GM19035 (cell line): Measurements from ENCODE around the gene HAUS8.
"Not testable (repeated sequence)": the region's sequence is repeated elsewhere in the genome, so short reads cannot be mapped to it uniquely, and the experiment has no call there.

Source experiments
- ATAC-seq: cut with Tn5 transposase; IDR thresholded peaks from one replicate; pipeline ENCODE4 v1.9.1; 2021; ENCODE audit not compliant: unreplicated experiment

Gene HAUS8

GRCh38 chr19:17101686-17102628, 26.7 kb upstream of the HAUS8 start:
- no peak for ATAC-seq

- ATAC-seq: no peak
Measured at GRCh38 chr19:17098326-17098725, 23.1 kb upstream of the HAUS8 start.

- no peak for ATAC-seq
Measured at GRCh38 chr19:17097593-17098126, 22.4 kb upstream of the HAUS8 start.

GRCh38 chr19:17095141-17095919, 20.1 kb upstream of the HAUS8 start:
- no peak for ATAC-seq

GRCh38 chr19:17094694-17095093, 19.4 kb upstream of the HAUS8 start:
- not testable (repeated sequence) for ATAC-seq

- no peak for ATAC-seq
Measured at GRCh38 chr19:17092696-17093095, 17.4 kb upstream of the HAUS8 start.

GRCh38 chr19:17091758-17092333, 16.6 kb upstream of the HAUS8 start:
- no peak for ATAC-seq

- ATAC-seq: no peak
Measured at GRCh38 chr19:17090583-17090982, 15.3 kb upstream of the HAUS8 start.

GRCh38 chr19:17088552-17088951, 13.3 kb upstream of the HAUS8 start:
- ATAC-seq: no peak

GRCh38 chr19:17086834-17087233, 11.6 kb upstream of the HAUS8 start:
- no peak for ATAC-seq

GRCh38 chr19:17086120-17086519, 10.9 kb upstream of the HAUS8 start:
- no peak for ATAC-seq

GRCh38 chr19:17081672-17082630, 6.7 kb upstream of the HAUS8 start:
- no peak for ATAC-seq

GRCh38 chr19:17080440-17080801, 5.2 kb upstream of the HAUS8 start:
- ATAC-seq: no peak

GRCh38 chr19:17079710-17080439, 4.6 kb upstream of the HAUS8 start:
- ATAC-seq: peak; percentile 35

GRCh38 chr19:17078920-17079709, 3.9 kb upstream of the HAUS8 start:
- ATAC-seq: no peak

GRCh38 chr19:17078036-17078919, 3.0 kb upstream of the HAUS8 start:
- ATAC-seq: no peak

GRCh38 chr19:17077447-17078028, 2.3 kb upstream of the HAUS8 start:
- ATAC-seq: no peak
